B cell (primary cell): ENCODE data around the gene RBP3. TPM values are rescaled to one million over a fixed set of nuclear protein-coding genes. Genes with fewer than 3 reads are reported as not detected.

ENCODE experiments used
- ATAC-seq: fragments of 200-7000 bp; cut with Tn5 transposase; one replicate; pipeline ENCODE4 v1.10.0; 2021; ENCODE audit warnings: low read depth, mild to moderate bottlenecking, moderate number of reproducible peaks, moderate library complexity
- CTCF ChIA-PET: fragments of 350-600 bp; sonication (Branson Sonifier 250); formaldehyde crosslinking; loops from one replicate; lab custom pipeline; 2021; ENCODE audit warnings: antibody characterized with exemption, inconsistent platforms; lab: Charles Lee
- POLR2A ChIA-PET: fragments of 350-600 bp; sonication (Branson Sonifier 250); formaldehyde crosslinking; loops from one replicate; lab custom pipeline; 2021; ENCODE audit warnings: antibody characterized with exemption; lab: Charles Lee
- DNase-seq: peaks from one replicate; pipeline ENCODE4 v3.0.0; 2013
- H2AFZ ChIP-seq: 2 replicates; pipeline ENCODE4 v1.6.1; 2012; ENCODE audit warnings: mild to moderate bottlenecking, low read depth, low read length; ENCODE audit not compliant: insufficient read depth, poor library complexity, severe bottlenecking
- H3K27ac ChIP-seq, 2 donors: 1 replicate in 1 of 2; 2 replicates in 1 of 2; pipeline ENCODE4 v1.5.1; 2012 to 2013; ENCODE audit warnings: low read length in 2 of 2, mild to moderate bottlenecking in 2 of 2, moderate library complexity in 1 of 2
- H3K27me3 ChIP-seq, 4 experiments: fragments of 200-600 bp in 1 of 4; sonication (generic) in 1 of 4; replicated peaks in 1 of 4; 1 replicate in 2 of 4; 2 replicates in 2 of 4; pipeline versions ENCODE4 v1.6.1 to v1.7.0; 2013 to 2016; ENCODE audit warnings: low read length in 3 of 4, mild to moderate bottlenecking in 2 of 4, mixed read lengths in 1 of 4, moderate library complexity in 1 of 4; ENCODE audit not compliant: insufficient read depth in 4 of 4, control insufficient read depth in 3 of 4; ENCODE audit errors: control extremely low read depth in 1 of 4
- H3K36me3 ChIP-seq, 2 experiments: replicated peaks in 1 of 2; 1 replicate in 1 of 2; 2 replicates in 1 of 2; pipeline versions ENCODE4 v1.6.1 to v1.7.1; 2013; ENCODE audit warnings: low read length in 1 of 2; ENCODE audit not compliant: insufficient read depth in 2 of 2, control insufficient read depth in 1 of 2; ENCODE audit errors: control extremely low read depth in 1 of 2, extremely low read depth in 1 of 2
- H3K4me1 ChIP-seq, 2 donors: fragments of 200-600 bp in 1 of 2; sonication (generic) in 1 of 2; 1 replicate in 1 of 2; 2 replicates in 1 of 2; pipeline versions ENCODE4 v1.5.1 to v1.6.1; 2013 to 2017; ENCODE audit warnings: low read length in 2 of 2; ENCODE audit not compliant: control insufficient read depth in 2 of 2, insufficient read depth in 2 of 2
- H3K4me2 ChIP-seq: replicated peaks from 2 replicates; pipeline ENCODE3; 2012; ENCODE audit warnings: mild to moderate bottlenecking, low read depth, low read length; ENCODE audit not compliant: poor library complexity, severe bottlenecking
- H3K4me3 ChIP-seq, 5 experiments: fragments of 200-600 bp in 1 of 5; sonication (generic) in 1 of 5; 1 replicate in 3 of 5; 2 replicates in 2 of 5; pipeline versions ENCODE4 v1.5.1 to v1.7.0; 2011 to 2016; ENCODE audit warnings: low read length in 4 of 5, mild to moderate bottlenecking in 4 of 5, low read depth in 2 of 5, control low read depth in 1 of 5, moderate library complexity in 1 of 5; ENCODE audit not compliant: insufficient read depth in 1 of 5; ENCODE audit errors: control extremely low read depth in 1 of 5, extremely low read depth in 1 of 5
- H3K79me2 ChIP-seq: fragments of 200-600 bp; sonication (generic); one replicate; pipeline ENCODE4 v1.6.0; 2016; ENCODE audit warnings: low read length; ENCODE audit not compliant: control insufficient read depth, insufficient read depth
- H3K9ac ChIP-seq: fragments of 200-600 bp; sonication (generic); 2 replicates; pipeline ENCODE4 v1.6.1; 2017; ENCODE audit warnings: mild to moderate bottlenecking, low read length, moderate library complexity
- H3K9me3 ChIP-seq, 3 donors: one replicate each; pipeline versions ENCODE4 v1.6.1 to v1.7.1; 2013; ENCODE audit warnings: low read length in 2 of 3; ENCODE audit not compliant: control insufficient read depth in 2 of 3, insufficient read depth in 1 of 3; ENCODE audit errors: control extremely low read depth in 1 of 3
- H4K20me1 ChIP-seq: 2 replicates; pipeline ENCODE4 v1.6.0; 2012; ENCODE audit warnings: mild to moderate bottlenecking, low read length; ENCODE audit not compliant: insufficient read depth, control insufficient read depth, poor library complexity, severe bottlenecking
- H3K27ac Mint-ChIP-seq: one replicate; pipeline ENCODE4 v1.8.0; 2021; ENCODE audit warnings: mixed read lengths
- H3K27me3 Mint-ChIP-seq: one replicate; pipeline ENCODE4 v1.8.0; 2021; ENCODE audit warnings: mixed read lengths
- H3K4me1 Mint-ChIP-seq: one replicate; pipeline ENCODE4 v1.8.0; 2021; ENCODE audit warnings: mixed read lengths
- H3K4me3 Mint-ChIP-seq: one replicate; pipeline ENCODE4 v1.8.0; 2021; ENCODE audit warnings: mixed read lengths
- H3K9me3 Mint-ChIP-seq: one replicate; pipeline ENCODE4 v1.8.0; 2022; ENCODE audit warnings: mixed read lengths; ENCODE audit not compliant: insufficient read depth
- CTCF ChIP-seq: fragments of 200-600 bp; IDR thresholded peaks from one replicate; pipeline ENCODE4 v1.8.0; 2022; ENCODE audit warnings: antibody characterized with exemption, mild to moderate bottlenecking
- EZH2 ChIP-seq: IDR thresholded peaks from 2 replicates; pipeline ENCODE4 v1.6.1; 2012; ENCODE audit warnings: borderline replicate concordance, low read depth, mild to moderate bottlenecking, moderate library complexity, low read length; ENCODE audit not compliant: insufficient read depth, poor library complexity, severe bottlenecking
- WGBS: methylation state at CpG from one replicate; pipeline ENCODE4 v1.1.5; 2013; ENCODE audit warnings: missing lambda C conversion rate; ENCODE audit not compliant: insufficient coverage; 5-methylcytosine and 5-hydroxymethylcytosine counted together
- intact Hi-C: fragments of 100-400 bp; cut with micrococcal nuclease; formaldehyde crosslinking; loops from one replicate; pipeline ENCODE4 v1.10.0; 2022
- polyA plus RNA-seq: library from polyadenylated mRNA; depleted of rRNA; stranded (reverse); fragments of >200 nt; gene quantifications from 2 replicates; pipeline ENCODE4 v1.2.3, GENCODE V29; 2012
- total RNA-seq, 2 donors: library from RNA; stranded (reverse); fragments of 120-200 nt in 1 of 2; gene quantifications; 1 replicate in 1 of 2; 2 replicates in 1 of 2; pipeline versions ENCODE4 v1.2.3 to v1.2.4, GENCODE V29; 2013 to 2022

RBP3 gene
- total and polyA plus RNA-seq, 2 donors (not counting 1 experiment from before 2014, with no cell fraction given): not detected

GRCh38 chr10:47357911-47358310 is 9.7 kb downstream of the RBP3 start:
- Histone ChIP-seq H3K36me3 (no peaks in the 10 kb centered on the region), H4K20me1 (no peaks in the 10 kb centered on the region), H3K4me3 (no peak overlapping the region), H3K4me1 (no peaks in the 10 kb centered on the region), H3K27me3 (no peaks in the 10 kb centered on the region), H3K79me2 (no peaks in the 10 kb centered on the region), H3K27ac (no peak overlapping the region), H3K9me3 (no peaks in the 10 kb centered on the region), H3K9ac (no peak overlapping the region), H2AFZ (no peak overlapping the region), H3K4me2 (no peak overlapping the region)
- Mint-ChIP-seq H3K4me1 (no peaks in the 10 kb centered on the region), H3K9me3 (no peaks in the 10 kb centered on the region), H3K27me3 (no peaks in the 10 kb centered on the region), H3K27ac (no peak overlapping the region), H3K4me3 (no peak overlapping the region)
- POLR2A ChIA-PET: no interaction called here
- DNase-seq (no peak), ATAC-seq (no peak)
- CTCF ChIA-PET: interaction anchor here (1.6 kb wide), 1 partner anchor 17 kb away, joined by 5 read pairs; no protein-coding TSS in a partner anchor
- TF ChIP-seq CTCF (no peak), EZH2 (no peak)
- 94% methylated on average over 2 of the region's 3 CpGs for WGBS
- intact Hi-C loops: no loop called here

GRCh38 chr10:47358457-47358856 is 10.3 kb downstream of the RBP3 start:
- no peak overlapping the region for H3K4me2 ChIP-seq
- no peak overlapping the region for H3K4me3 ChIP-seq
- no peak overlapping the region for H3K9ac ChIP-seq
- no peak overlapping the region for H3K27ac ChIP-seq
- H4K20me1 ChIP-seq: no peaks in the 10 kb centered on the region
- ATAC-seq (no peak), DNase-seq (no peak)
- H3K79me2 ChIP-seq: no peaks in the 10 kb centered on the region
- H3K27ac Mint-ChIP-seq: no peak overlapping the region
- WGBS: 63% methylated on average over 2 of the region's 3 CpGs
- no peak overlapping the region for H3K4me3 Mint-ChIP-seq
- no peaks in the 10 kb centered on the region for H3K4me1 Mint-ChIP-seq
- TF ChIP-seq EZH2 (no peak), CTCF (no peak)
- ChIA-PET CTCF (interaction anchor here (1.6 kb wide), 1 partner anchor 18 kb away, joined by 5 read pairs; no protein-coding TSS in a partner anchor), POLR2A (no interaction called here)
- H3K27me3 Mint-ChIP-seq: no peaks in the 10 kb centered on the region
- intact Hi-C loops: no loop called here
- H3K4me1 ChIP-seq: no peaks in the 10 kb centered on the region
- no peaks in the 10 kb centered on the region for H3K9me3 Mint-ChIP-seq
- H3K27me3 ChIP-seq: no peaks in the 10 kb centered on the region
- no peak overlapping the region for H2AFZ ChIP-seq
- H3K36me3 ChIP-seq: no peaks in the 10 kb centered on the region
- no peaks in the 10 kb centered on the region for H3K9me3 ChIP-seq
